SK-MEL-5 (cell line): ENCODE data around the gene GABRB3. TPM values are rescaled to one million over a fixed set of nuclear protein-coding genes. Genes with fewer than 3 reads are reported as not detected.

ENCODE experiments used
- DNase-seq: peaks from one replicate; pipeline ENCODE4 v3.0.0-alpha.2; 2016; ENCODE audit warnings: low read depth, low spot score
- in situ Hi-C: cut with HindIII; loops from 2 replicates; pipeline ENCODE4 v1.10.0; 2016; ENCODE audit warnings: low sequenced_read_pairs, high pct_unique_total_duplicates, low pct_unique_long_range_greater_than_20kb
- total RNA-seq: library from RNA; depleted of rRNA; stranded (reverse); fragments of >200 nt; shearing (Covaris generic); gene quantifications from 2 replicates; pipeline ENCODE4 v1.2.3, GENCODE V29; 2014

Gene GABRB3
- total RNA-seq, 1 experiment from 2014 or later: 22.2 TPM

GRCh38 chr15:26698555-26698954 is 74.3 kb downstream of the GABRB3 start:
- in situ Hi-C loops: no loop called here
- DNase-seq: no peak

GRCh38 chr15:26697913-26698312 is 75.0 kb downstream of the GABRB3 start:
- no peak for DNase-seq
- in situ Hi-C loops: no loop called here

GRCh38 chr15:26691249-26691648 is 81.6 kb downstream of the GABRB3 start:
- DNase-seq: no peak
- in situ Hi-C loops: no loop called here

GRCh38 chr15:26690778-26691177 is 82.1 kb downstream of the GABRB3 start:
- no peak for DNase-seq
- in situ Hi-C loops: no loop called here

GRCh38 chr15:26689462-26689861 is 83.4 kb downstream of the GABRB3 start:
- in situ Hi-C loops: no loop called here
- no peak for DNase-seq

GRCh38 chr15:26686547-26687187 is 86.2 kb downstream of the GABRB3 start:
- in situ Hi-C loops: no loop called here
- DNase-seq: no peak

- in situ Hi-C loops: no loop called here
- no peak for DNase-seq
Observed at GRCh38 chr15:26682598-26683164, 90.2 kb downstream of the GABRB3 start.

- in situ Hi-C loops: no loop called here
- DNase-seq: no peak
Observed at GRCh38 chr15:26679927-26680326, 92.9 kb downstream of the GABRB3 start.

GRCh38 chr15:26676115-26676514 is 96.8 kb downstream of the GABRB3 start:
- in situ Hi-C loops: no loop called here

GRCh38 chr15:26674467-26674866 is 98.4 kb downstream of the GABRB3 start:
- in situ Hi-C loops: no loop called here
- no peak for DNase-seq

More at GRCh38 chr15:26676115-26676514, 96.8 kb downstream of the GABRB3 start:
- no peak for DNase-seq

- DNase-seq: no peak
- in situ Hi-C loops: no loop called here
Observed at GRCh38 chr15:26673445-26673844, 99.4 kb downstream of the GABRB3 start.

- no peak for DNase-seq
- in situ Hi-C loops: no loop called here
Observed at GRCh38 chr15:26670116-26670515, 102.8 kb downstream of the GABRB3 start.

GRCh38 chr15:26667222-26667988 is 105.5 kb downstream of the GABRB3 start:
- in situ Hi-C loops: no loop called here
- no peak for DNase-seq

- in situ Hi-C loops: no loop called here
- DNase-seq: peak; percentile 52
Observed at GRCh38 chr15:26665957-26666791, 106.7 kb downstream of the GABRB3 start.

- peak; percentile 8 for DNase-seq
- in situ Hi-C loops: no loop called here
Observed at GRCh38 chr15:26662283-26662682, 110.6 kb downstream of the GABRB3 start.

- DNase-seq: peak; percentile 3
Observed at GRCh38 chr15:26661748-26662147, 111.1 kb downstream of the GABRB3 start.

GRCh38 chr15:26661107-26661506 is 111.8 kb downstream of the GABRB3 start:
- DNase-seq: no peak
- in situ Hi-C loops: no loop called here

More at GRCh38 chr15:26661748-26662147, 111.1 kb downstream of the GABRB3 start:
- in situ Hi-C loops: no loop called here

- in situ Hi-C loops: no loop called here
- DNase-seq: no peak
Observed at GRCh38 chr15:26660241-26660640, 112.6 kb downstream of the GABRB3 start.
